SK-N-DZ (cell line): ENCODE measurements around the gene PLEK2.
A peak's percentile ranks its signal among the peaks of the same experiment; 100 is the strongest.

Experiments
- DNase-seq: peaks from one replicate; pipeline ENCODE4 v3.0.0-alpha.2; 2015; ENCODE audit warnings: low spot score

Gene PLEK2

DNA sequence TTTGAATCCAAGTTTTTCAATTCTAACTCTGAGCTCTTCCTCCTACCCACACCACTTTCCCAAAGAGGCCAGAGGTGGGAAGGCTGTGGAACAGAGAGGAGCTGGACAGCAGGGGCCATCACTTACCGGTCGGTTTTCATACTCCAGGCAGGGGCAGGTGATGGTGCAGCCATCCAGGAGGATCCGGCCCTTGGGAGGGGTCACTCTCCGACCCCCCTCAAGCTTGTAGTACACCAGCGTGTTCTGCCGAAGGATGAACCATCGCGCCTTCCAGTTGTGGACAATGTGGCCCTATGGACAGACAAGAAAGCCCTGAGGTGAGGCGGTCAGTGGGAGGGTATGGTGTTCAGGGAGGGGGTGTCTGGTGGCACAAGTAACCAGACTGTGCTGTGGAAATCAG, 14.4 kb downstream of the PLEK2 start:
- no peak for DNase-seq

GRCh38 chr14:67396381-67396970, 15.5 kb downstream of the PLEK2 start:
- no peak for DNase-seq

DNA sequence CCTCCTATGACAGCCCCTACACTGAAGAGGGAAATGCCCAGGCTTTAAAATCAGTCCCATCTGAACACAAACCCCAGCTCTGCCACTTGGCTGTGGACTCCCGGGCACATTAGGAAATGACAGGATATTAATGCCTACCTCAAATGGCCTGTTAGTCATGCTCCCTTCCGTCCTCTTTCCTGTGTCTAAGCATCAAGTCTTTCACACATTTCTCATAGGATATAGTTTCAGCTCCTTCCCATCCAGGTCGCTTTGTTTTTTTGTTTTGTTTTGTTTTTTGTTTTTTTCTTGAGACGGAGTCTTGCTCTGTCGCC, 16.1 kb downstream of the PLEK2 start:
- DNase-seq, result no peak

DNA sequence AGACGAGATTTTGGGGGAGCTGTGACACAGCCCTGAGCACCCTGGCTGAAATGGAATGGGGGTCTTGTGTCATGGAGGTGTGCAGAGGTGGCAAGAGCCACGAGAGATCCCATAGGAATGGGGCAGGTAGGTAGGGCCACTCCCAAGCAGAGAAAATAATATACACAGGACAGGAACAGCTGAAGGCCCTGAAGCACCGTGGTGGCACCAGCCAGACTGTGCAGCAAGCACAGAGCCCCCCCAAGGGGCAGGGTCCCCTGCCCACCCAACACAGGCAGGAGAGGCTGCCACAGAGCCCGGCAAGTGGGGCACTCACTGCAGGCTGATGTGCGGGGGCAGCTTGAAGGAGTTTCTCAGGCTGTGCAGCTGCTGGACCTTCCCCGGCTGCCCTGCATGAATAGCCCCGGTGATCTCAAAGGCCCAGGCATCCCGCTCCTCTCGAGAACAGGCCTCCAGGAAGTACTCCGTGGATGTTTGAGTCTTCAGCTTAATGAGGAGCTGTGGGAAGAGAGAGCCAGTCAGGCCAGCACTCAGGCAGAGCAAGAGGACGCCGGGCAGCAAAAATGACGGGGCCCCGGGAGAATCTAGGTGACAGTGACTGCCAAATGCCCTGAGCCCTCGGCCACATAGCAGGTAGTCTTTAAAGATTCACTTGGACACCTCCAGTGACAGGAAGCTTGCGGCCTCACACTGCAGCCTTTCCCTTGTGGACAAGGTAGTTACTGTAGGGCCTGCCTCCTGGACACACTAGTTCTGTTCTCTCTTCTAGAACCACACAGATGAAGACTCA, 16.7 kb downstream of the PLEK2 start:
- DNase-seq, result no peak

DNA sequence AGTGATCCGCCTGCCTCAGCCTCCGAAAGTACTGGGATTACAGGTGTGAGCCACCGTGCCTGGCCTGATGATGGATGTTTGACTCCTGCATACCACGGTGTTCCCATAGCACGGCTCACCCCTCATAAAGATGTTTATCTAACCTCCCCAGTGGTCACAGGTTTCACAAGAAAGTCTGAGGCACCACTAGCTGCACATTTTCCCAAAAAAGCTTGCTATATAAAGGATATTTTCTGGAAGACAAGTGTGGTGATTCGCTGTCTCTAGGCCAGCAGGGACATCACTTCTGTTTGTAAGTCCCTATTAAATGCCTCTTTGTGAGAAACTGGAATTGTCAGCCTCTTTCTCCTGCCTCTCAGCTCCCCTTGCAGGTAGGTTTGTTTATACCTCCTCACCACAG, 18.3 kb downstream of the PLEK2 start:
- DNase-seq, result no peak

- no peak for DNase-seq
These were observed 19.2 kb downstream of the PLEK2 start for GRCh38 chr14:67392800-67393199.

DNA sequence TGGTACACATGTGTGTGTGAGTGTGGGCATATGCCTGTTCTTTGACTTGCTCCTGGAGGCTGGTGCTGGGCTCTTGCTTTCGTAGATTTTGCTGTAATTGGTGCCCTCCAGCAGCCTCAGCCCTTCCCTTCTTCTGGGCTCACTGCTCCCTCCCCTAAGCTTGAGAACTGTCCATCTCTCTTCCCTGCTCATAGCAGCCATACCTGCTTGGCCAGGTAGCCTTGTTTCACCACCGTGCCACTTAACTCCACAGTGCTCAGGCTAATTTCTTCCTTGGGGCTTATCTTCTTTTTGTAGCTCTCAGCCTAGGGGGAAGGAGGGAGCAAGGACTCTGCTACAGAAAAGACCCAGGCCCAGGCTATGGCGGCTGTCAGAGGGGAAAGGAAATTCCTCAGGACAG, 19.8 kb downstream of the PLEK2 start:
- no peak for DNase-seq

DNA sequence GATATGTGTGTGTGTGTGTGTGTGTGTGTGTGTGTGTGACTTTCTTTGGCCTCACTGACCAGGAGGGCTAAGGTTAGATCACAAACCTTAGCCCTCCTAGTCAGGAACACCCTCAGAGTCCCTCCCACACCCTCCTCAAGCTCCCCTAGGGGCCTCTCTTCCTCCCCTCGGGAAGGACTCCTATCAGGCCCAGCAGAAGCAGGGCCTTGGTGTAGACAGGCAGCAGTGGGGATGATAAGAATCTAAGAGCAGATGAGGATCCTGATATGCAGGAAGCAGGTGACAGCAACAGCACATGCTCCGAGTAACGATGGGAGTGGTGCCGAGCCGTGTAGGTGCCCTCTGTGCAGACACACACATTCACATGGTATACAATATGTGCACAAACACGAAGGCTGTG, 20.7 kb downstream of the PLEK2 start:
- peak; percentile 43 for DNase-seq

GRCh38 chr14:67389811-67390534, 22.0 kb downstream of the PLEK2 start:
- no peak for DNase-seq

GRCh38 chr14:67389275-67389674, 22.7 kb downstream of the PLEK2 start:
- DNase-seq, result no peak

DNA sequence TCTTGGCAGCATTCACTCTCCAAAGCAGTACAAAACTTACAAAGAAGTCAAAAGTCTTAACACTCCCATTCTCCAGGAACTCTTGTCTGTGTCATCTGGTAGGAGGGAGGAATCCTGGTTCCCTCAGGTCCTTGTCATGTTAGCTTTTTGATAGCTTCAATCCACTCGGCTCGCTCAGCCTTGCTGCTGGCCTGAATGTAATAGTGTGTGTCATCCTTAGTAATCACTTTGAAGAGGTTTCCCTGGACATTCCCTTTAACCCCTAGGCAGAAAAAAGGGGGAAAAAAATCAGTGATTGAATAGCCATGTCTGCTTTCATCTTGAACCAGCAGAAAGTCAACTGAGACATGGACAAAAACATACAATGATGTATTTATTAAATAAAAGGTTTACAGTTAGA, 24.8 kb downstream of the PLEK2 start:
- no peak for DNase-seq

GRCh38 chr14:67385618-67386017, 26.3 kb downstream of the PLEK2 start:
- DNase-seq, result no peak

- no peak for DNase-seq
These were observed 26.8 kb downstream of the PLEK2 start for GRCh38 chr14:67385120-67385519.

DNA sequence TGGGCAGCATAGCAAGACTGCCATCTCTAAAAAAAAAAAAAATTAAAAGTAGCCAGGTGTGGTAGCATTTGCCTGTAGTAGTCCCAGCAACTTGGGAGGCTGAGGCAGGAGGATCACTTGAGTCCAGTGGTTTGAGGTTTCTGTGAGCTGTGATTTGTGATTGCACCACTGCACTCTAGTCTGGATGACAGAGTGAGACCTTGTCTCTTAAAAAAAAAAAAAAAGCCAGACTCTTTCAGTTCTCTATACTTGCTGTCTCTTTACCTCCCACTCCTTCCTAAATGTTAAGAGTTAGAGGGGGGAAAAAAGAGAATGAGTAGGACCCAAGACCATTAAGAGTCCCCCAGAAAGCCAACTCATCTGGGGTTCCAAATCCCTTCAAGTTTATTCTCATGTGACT, 34.0 kb downstream of the PLEK2 start:
- no peak for DNase-seq

DNA sequence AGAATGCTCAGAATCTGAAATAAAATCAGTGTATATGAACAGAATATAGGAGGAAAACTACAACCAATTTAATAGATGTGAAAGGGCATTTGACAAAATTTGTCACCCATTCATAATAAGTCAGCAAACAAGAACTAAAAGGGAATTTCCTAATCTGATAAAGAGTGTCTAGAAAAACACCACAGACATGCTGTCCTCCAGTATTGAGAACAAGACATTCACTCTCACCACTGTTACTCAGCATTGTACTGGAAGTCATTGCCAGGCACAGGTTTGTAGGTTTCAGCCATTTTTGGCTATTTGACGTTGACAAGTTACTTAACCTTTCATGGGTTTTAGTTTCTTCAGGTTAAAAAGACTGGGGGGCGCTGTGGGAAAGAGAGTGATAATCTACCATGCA, 38.6 kb downstream of the PLEK2 start:
- DNase-seq, result no peak

DNA sequence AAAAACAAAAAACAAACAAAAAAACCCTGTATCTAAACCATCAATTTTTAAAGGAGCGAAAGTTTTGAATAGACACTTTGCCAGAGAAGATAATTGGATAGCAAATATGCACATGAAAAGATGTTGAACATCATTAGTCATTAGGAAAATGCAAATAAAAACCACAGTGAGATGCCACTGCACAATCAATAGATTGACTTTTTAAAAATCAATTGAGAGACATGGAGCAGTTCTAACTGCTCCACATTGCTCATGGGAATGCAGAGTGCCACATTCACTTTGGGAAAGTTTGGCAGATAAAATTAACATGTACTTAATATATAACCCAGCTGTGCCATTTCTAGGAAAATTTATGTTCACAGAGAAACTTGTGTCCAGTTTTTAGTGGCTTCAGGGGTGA, 39.1 kb downstream of the PLEK2 start:
- DNase-seq, result no peak

- no peak for DNase-seq
These were observed 40.5 kb downstream of the PLEK2 start for GRCh38 chr14:67371247-67372148.

- no peak for DNase-seq
These were observed 41.1 kb downstream of the PLEK2 start for GRCh38 chr14:67370830-67371229.

GRCh38 chr14:67365476-67365875, 46.5 kb downstream of the PLEK2 start:
- no peak for DNase-seq

GRCh38 chr14:67360470-67361206, 51.3 kb downstream of the PLEK2 start:
- no peak for DNase-seq

DNA sequence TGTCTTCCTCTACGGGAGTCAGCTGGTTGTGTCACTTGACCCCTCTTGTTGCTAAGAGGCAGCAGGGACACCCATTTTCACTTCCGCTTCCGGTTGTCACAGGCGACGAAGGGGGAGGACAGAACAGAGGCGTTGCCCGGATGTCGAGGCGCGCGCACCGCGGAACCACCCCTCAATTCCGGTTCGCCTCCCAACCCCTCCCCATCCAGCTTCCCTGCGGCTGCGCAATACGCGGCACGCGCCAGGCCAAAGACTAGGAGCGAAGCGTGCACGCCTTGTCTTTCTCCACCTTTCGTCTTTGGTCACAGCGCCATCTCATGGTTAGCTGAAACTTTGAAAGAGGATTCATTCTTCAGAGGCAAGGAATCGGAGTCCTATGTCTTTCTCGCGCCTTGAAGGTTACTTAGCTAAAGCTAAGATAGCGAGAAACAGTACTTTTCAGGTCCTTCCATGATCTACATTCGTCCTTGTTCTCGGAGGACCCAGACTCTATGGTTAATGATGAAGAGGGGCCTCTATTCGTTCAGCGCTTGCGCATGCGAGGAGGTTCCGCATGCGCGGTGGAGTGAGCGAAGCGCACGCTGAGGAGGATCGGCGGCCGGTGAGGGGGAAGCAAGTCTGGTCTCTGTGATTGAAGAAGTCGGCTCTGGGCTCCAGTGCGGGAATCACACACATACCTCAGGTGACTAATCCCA, 52.0 kb downstream of the PLEK2 start, which contains the start of the genes ATP6V1D and EIF2S1:
ATP6V1D (minus strand) TSS at position 30 of the 695 bp plus-strand sequence. CDS start 106 bp downstream, outside the sequence.
EIF2S1 (plus strand) TSS at position 554 of the 695 bp plus-strand sequence. CDS start 4,440 bp downstream, outside the sequence.
- DNase-seq, result peak; percentile 98
